Urinary bladder (tissue), 4 donors: ENCODE measurements around the gene HLA-F. TPM values are rescaled to one million over a fixed set of nuclear protein-coding genes. Genes with fewer than 3 reads are reported as not detected.
A peak's percentile ranks its signal among the peaks of the same experiment; 100 is the strongest.

ENCODE experiments used
- DNase-seq: peaks from one replicate; pipeline ENCODE4 v3.0.0-alpha.2; 2015; ENCODE audit errors: extremely low spot score
- H3K27ac ChIP-seq: one replicate; pipeline ENCODE4 v1.5.1; 2013; ENCODE audit warnings: low read depth, mild to moderate bottlenecking, moderate library complexity
- H3K36me3 ChIP-seq: one replicate; pipeline ENCODE4 v1.6.1; 2013; ENCODE audit warnings: mild to moderate bottlenecking, moderate library complexity; ENCODE audit not compliant: insufficient read depth
- H3K4me1 ChIP-seq: one replicate; pipeline ENCODE4 v1.6.1; 2013; ENCODE audit warnings: mild to moderate bottlenecking, moderate library complexity; ENCODE audit not compliant: insufficient read depth
- H3K4me3 ChIP-seq: one replicate; pipeline ENCODE4 v1.5.1; 2013; ENCODE audit warnings: low read depth, low read length
- WGBS: extraction: QIAGEN DNeasy Blood & Tissue Kit; methylation state at CpG from one replicate; pipeline ENCODE4 v1.1.7; 2013; 5-methylcytosine and 5-hydroxymethylcytosine counted together
- polyA plus RNA-seq: library from polyadenylated mRNA; stranded (reverse); fragments of 200-250 nt; gene quantifications from one replicate; pipeline ENCODE4 v1.2.3, GENCODE V29; 2013
- total RNA-seq: library from RNA; depleted of rRNA; stranded (reverse); fragments of >200 nt; gene quantifications from one replicate; pipeline ENCODE4 v1.2.3, GENCODE V29; 2014
- donor health status: healthy with polysubstance abuse.
- donor health status: healthy.

The HLA-F gene
- total and polyA plus RNA-seq, 2 donors, result 12.5 to 100 TPM

GRCh38 chr6:29753309-29753644 is 30.0 kb downstream of the HLA-F start:
- Histone ChIP-seq H3K4me3 (no peak overlapping the region), H3K4me1 (no peaks in the 10 kb centered on the region), H3K36me3 (no peaks in the 10 kb centered on the region), H3K27ac (peak overlapping the region; percentile 85)
- WGBS, result 12% methylated on average over 4 of the region's 4 CpGs
- DNase-seq, result no peak

- DNase-seq, result no peak
- no peak overlapping the region for H3K4me3 ChIP-seq
- WGBS, result 41% methylated on average over 23 of the region's 23 CpGs
- no peaks in the 10 kb centered on the region for H3K36me3 ChIP-seq
- no peak overlapping the region for H3K27ac ChIP-seq
- no peaks in the 10 kb centered on the region for H3K4me1 ChIP-seq
These were observed 32.1 kb downstream of the HLA-F start for GRCh38 chr6:29755295-29755871.

GRCh38 chr6:29757282-29757681 is 34.0 kb downstream of the HLA-F start:
- DNase-seq, result no peak
- Histone ChIP-seq H3K4me3 (no peak overlapping the region), H3K4me1 (no peaks in the 10 kb centered on the region), H3K36me3 (no peaks in the 10 kb centered on the region), H3K27ac (no peak overlapping the region)
- WGBS, result 67% methylated on average over 2 of the region's 2 CpGs

GRCh38 chr6:29757701-29758293 is 34.6 kb downstream of the HLA-F start:
- 36% methylated on average over 2 of the region's 2 CpGs for WGBS
- no peak for DNase-seq
- H3K4me1 ChIP-seq, result no peaks in the 10 kb centered on the region

GRCh38 chr6:29758761-29759160 is 35.5 kb downstream of the HLA-F start:
- Histone ChIP-seq H3K4me1 (no peaks in the 10 kb centered on the region), H3K27ac (no peak overlapping the region), H3K36me3 (no peaks in the 10 kb centered on the region), H3K4me3 (no peak overlapping the region)
- no peak for DNase-seq
- 62% methylated on average over 2 of the region's 2 CpGs for WGBS

More at GRCh38 chr6:29757701-29758293, 34.6 kb downstream of the HLA-F start:
- Histone ChIP-seq H3K36me3 (no peaks in the 10 kb centered on the region), H3K27ac (no peak overlapping the region), H3K4me3 (no peak overlapping the region)

- no peak overlapping the region for H3K27ac ChIP-seq
- no peaks in the 10 kb centered on the region for H3K4me1 ChIP-seq
- no peaks in the 10 kb centered on the region for H3K36me3 ChIP-seq
- no peak overlapping the region for H3K4me3 ChIP-seq
- no peak for DNase-seq
- WGBS, result 72% methylated on average over 5 of the region's 5 CpGs
These were observed 36.2 kb downstream of the HLA-F start for GRCh38 chr6:29759457-29759856.

GRCh38 chr6:29760328-29760727 is 37.1 kb downstream of the HLA-F start:
- Histone ChIP-seq H3K4me1 (no peaks in the 10 kb centered on the region), H3K27ac (no peak overlapping the region), H3K36me3 (no peaks in the 10 kb centered on the region), H3K4me3 (no peak overlapping the region)
- DNase-seq, result no peak
- WGBS, result 49% methylated on average over 3 of the region's 3 CpGs

- no peaks in the 10 kb centered on the region for H3K4me1 ChIP-seq
- WGBS, result 61% methylated on average over 4 of the region's 4 CpGs
- no peak overlapping the region for H3K27ac ChIP-seq
These were observed 38.8 kb downstream of the HLA-F start for GRCh38 chr6:29762051-29762450.

GRCh38 chr6:29762781-29763214 is 39.6 kb downstream of the HLA-F start:
- no peak for DNase-seq
- H3K4me1 ChIP-seq, result no peaks in the 10 kb centered on the region
- no peak overlapping the region for H3K4me3 ChIP-seq
- H3K36me3 ChIP-seq, result no peaks in the 10 kb centered on the region
- WGBS, result 43% methylated on average over 2 of the region's 2 CpGs
- no peak overlapping the region for H3K27ac ChIP-seq

More at GRCh38 chr6:29762051-29762450, 38.8 kb downstream of the HLA-F start:
- no peak for DNase-seq
- Histone ChIP-seq H3K4me3 (no peak overlapping the region), H3K36me3 (no peaks in the 10 kb centered on the region)

GRCh38 chr6:29763491-29764289 is 40.5 kb downstream of the HLA-F start:
- no peak overlapping the region for H3K4me3 ChIP-seq
- H3K4me1 ChIP-seq, result no peaks in the 10 kb centered on the region
- DNase-seq, result no peak
- no peaks in the 10 kb centered on the region for H3K36me3 ChIP-seq
- WGBS, result 67% methylated on average over 2 of the region's 2 CpGs
- no peak overlapping the region for H3K27ac ChIP-seq

- Histone ChIP-seq H3K27ac (no peak overlapping the region), H3K4me1 (no peaks in the 10 kb centered on the region), H3K4me3 (no peak overlapping the region), H3K36me3 (no peaks in the 10 kb centered on the region)
- no peak for DNase-seq
- 84% methylated on average over 2 of the region's 2 CpGs for WGBS
These were observed 41.4 kb downstream of the HLA-F start for GRCh38 chr6:29764422-29765196.

GRCh38 chr6:29769336-29769735 is 46.1 kb downstream of the HLA-F start:
- no peak overlapping the region for H3K4me3 ChIP-seq
- H3K27ac ChIP-seq, result no peak overlapping the region
- WGBS, result 61% methylated on average over 3 of the region's 3 CpGs
- no peaks in the 10 kb centered on the region for H3K36me3 ChIP-seq
- DNase-seq, result no peak
- H3K4me1 ChIP-seq, result no peaks in the 10 kb centered on the region

GRCh38 chr6:29770306-29770705 is 47.1 kb downstream of the HLA-F start:
- no peaks in the 10 kb centered on the region for H3K36me3 ChIP-seq
- no peak overlapping the region for H3K4me3 ChIP-seq
- no peaks in the 10 kb centered on the region for H3K4me1 ChIP-seq
- no peak overlapping the region for H3K27ac ChIP-seq
- no peak for DNase-seq
- WGBS, result 58% methylated on average over 2 of the region's 2 CpGs
